HepG2 (cell line): Measurements from ENCODE around the gene RNF222. TPM values are rescaled to one million over a fixed set of nuclear protein-coding genes. Genes with fewer than 3 reads are reported as not detected.

Experiments used
- AHR ChIP-seq: IDR thresholded peaks from 2 replicates; pipeline ENCODE4 v1.6.1; 2018; ENCODE audit warnings: missing genetic modification reagents, missing compliant biosample characterization
- ARNTL ChIP-seq: sonication (generic); formaldehyde crosslinking; IDR thresholded peaks from 2 replicates; pipeline ENCODE4 v1.4.0; 2020; ENCODE audit warnings: mild to moderate bottlenecking, missing genetic modification reagents
- ATF5 ChIP-seq: sonication (generic); formaldehyde crosslinking; IDR thresholded peaks from 2 replicates; pipeline ENCODE4 v1.4.0; 2020; ENCODE audit warnings: mild to moderate bottlenecking, low read depth, missing genetic modification reagents
- CBX1 ChIP-seq: IDR thresholded peaks from one replicate; pipeline ENCODE4 v1.6.1; 2016; ENCODE audit warnings: antibody characterized with exemption, low read depth
- DR1 ChIP-seq: sonication (generic); formaldehyde crosslinking; IDR thresholded peaks from 2 replicates; pipeline ENCODE4 v1.8.0; 2021; ENCODE audit warnings: mild to moderate bottlenecking, missing genetic modification reagents, inconsistent platforms
- FOXM1 ChIP-seq: sonication (generic); formaldehyde crosslinking; IDR thresholded peaks from 2 replicates; pipeline ENCODE4 v1.5.0; 2020; ENCODE audit warnings: missing genetic modification reagents
- GATAD1 ChIP-seq: IDR thresholded peaks from 2 replicates; pipeline ENCODE4 v1.6.1; 2016; ENCODE audit warnings: missing genetic modification reagents, missing compliant biosample characterization
- HMGXB4 ChIP-seq, 2 experiments: sonication (generic) in 1 of 2; formaldehyde crosslinking in 1 of 2; IDR thresholded peaks; 2 replicates each; pipeline versions ENCODE4 v1.4.0 to v1.6.1; 2018 to 2020; ENCODE audit warnings: missing genetic modification reagents in 2 of 2, borderline replicate concordance in 1 of 2, low read depth in 1 of 2, mild to moderate bottlenecking in 1 of 2, missing biosample characterization in 1 of 2
- KDM2A ChIP-seq: sonication (generic); formaldehyde crosslinking; IDR thresholded peaks from 2 replicates; pipeline ENCODE4 v1.4.0; 2020; ENCODE audit warnings: low read depth, missing genetic modification reagents, borderline replicate concordance
- KDM4B ChIP-seq: sonication (generic); formaldehyde crosslinking; IDR thresholded peaks from 2 replicates; pipeline ENCODE4 v1.4.0; 2020; ENCODE audit warnings: missing genetic modification reagents
- POGK ChIP-seq: sonication (generic); formaldehyde crosslinking; conservative IDR thresholded peaks from 2 replicates; pipeline ENCODE4 v1.8.0; 2022; ENCODE audit warnings: mild to moderate bottlenecking, moderate library complexity, missing genetic modification reagents
- RELA ChIP-seq: sonication (generic); formaldehyde crosslinking; IDR thresholded peaks from 2 replicates; pipeline ENCODE4 v1.4.0; 2020; ENCODE audit warnings: missing genetic modification reagents
- RXRA ChIP-seq: sonication (generic); formaldehyde crosslinking; IDR thresholded peaks from 2 replicates; pipeline ENCODE4 v1.5.1; 2020; ENCODE audit warnings: missing genetic modification reagents
- SAP130 ChIP-seq: IDR thresholded peaks from 2 replicates; pipeline ENCODE4 v1.6.1; 2016; ENCODE audit warnings: low read depth
- SP5 ChIP-seq: IDR thresholded peaks from 2 replicates; pipeline ENCODE4 v1.6.1; 2016; ENCODE audit warnings: low read depth, borderline replicate concordance
- ZBTB1 ChIP-seq: sonication (generic); formaldehyde crosslinking; IDR thresholded peaks from 2 replicates; pipeline ENCODE4 v1.4.0; 2020; ENCODE audit warnings: missing genetic modification reagents, borderline replicate concordance
- ZC3H13 ChIP-seq: sonication (generic); formaldehyde crosslinking; IDR thresholded peaks from 2 replicates; pipeline ENCODE4 v1.8.1; 2023; ENCODE audit warnings: mild to moderate bottlenecking, missing genetic modification reagents, moderate library complexity
- ZIK1 ChIP-seq: sonication (generic); formaldehyde crosslinking; IDR thresholded peaks from 2 replicates; pipeline ENCODE4 v1.5.0; 2020; ENCODE audit warnings: mild to moderate bottlenecking, low read depth, missing genetic modification reagents, borderline replicate concordance
- ZMAT3 ChIP-seq: sonication (generic); formaldehyde crosslinking; conservative IDR thresholded peaks from 2 replicates; pipeline ENCODE4 v1.7.0; 2021; ENCODE audit warnings: missing genetic modification reagents
- ZNF253 ChIP-seq: sonication (generic); formaldehyde crosslinking; IDR thresholded peaks from 2 replicates; pipeline ENCODE4 v1.8.0; 2022; ENCODE audit warnings: mild to moderate bottlenecking, missing genetic modification reagents, borderline replicate concordance
- ZNF274 ChIP-seq: sonication (generic); formaldehyde crosslinking; IDR thresholded peaks from 2 replicates; pipeline ENCODE4 v1.5.1; 2020; ENCODE audit warnings: mild to moderate bottlenecking, missing genetic modification reagents
- ZNF292 ChIP-seq: sonication (generic); formaldehyde crosslinking; IDR thresholded peaks from 2 replicates; pipeline ENCODE4 v1.8.1; 2022; ENCODE audit warnings: mild to moderate bottlenecking, low read depth, missing genetic modification reagents, borderline replicate concordance
- ZNF34 ChIP-seq: sonication (generic); formaldehyde crosslinking; IDR thresholded peaks from 2 replicates; pipeline ENCODE4 v1.4.0; 2020; ENCODE audit warnings: mild to moderate bottlenecking, missing genetic modification reagents, borderline replicate concordance
- ZNF530 ChIP-seq: sonication (generic); formaldehyde crosslinking; IDR thresholded peaks from 2 replicates; pipeline ENCODE4 v1.5.0; 2020; ENCODE audit warnings: low read depth, mild to moderate bottlenecking, missing genetic modification reagents
- ZNF703 ChIP-seq: sonication (generic); formaldehyde crosslinking; IDR thresholded peaks from 2 replicates; pipeline ENCODE4 v1.5.1; 2020; ENCODE audit warnings: missing genetic modification reagents, mild to moderate bottlenecking, moderate library complexity, borderline replicate concordance
- polyA plus RNA-seq, 8 experiments: library from polyadenylated mRNA; depleted of rRNA in 3 of 8; stranded (reverse) in 7 of 8; unstranded in 1 of 8; fragments of >200 nt; fragmentation: Illumina TruSeq in 4 of 8; extraction: Trizol in 4 of 8; gene quantifications; 2 replicates each; pipeline versions ENCODE4 v1.2.1 to v1.2.3, GENCODE V29; 2011 to 2016; ENCODE audit warnings: low read depth in 4 of 8, missing spikeins in 1 of 8, mixed read lengths in 1 of 8; ENCODE audit not compliant: insufficient read depth in 1 of 8
- total RNA-seq, 5 experiments: library from RNA; depleted of rRNA; stranded (reverse); fragments of >200 nt; fragmentation: Illumina TruSeq; extraction: Trizol; gene quantifications; 2 replicates each; pipeline ENCODE4 v1.2.3, GENCODE V29; 2016; ENCODE audit warnings: low read depth in 1 of 5

The RNF222 gene
- total and polyA plus RNA-seq, 2 of the 13 experiments (the other 11 are each of a cell fraction or from before 2014, with no cell fraction given) = not detected

GRCh38 chr17:8435245-8436168 lies 37.9 kb upstream of the RNF222 start, which contains the start of gene NDEL1 (continued):
- peak in 1 of 2 experiments; percentile 42; a peak in 1 of 4 replicates for TF ChIP-seq HMGXB4 (CRISPR knock-in tag; IDR thresholded peaks at IDR 0.05; ENCODE audit: borderline replicate concordance in 1 of 2, low read depth in 1 of 2)
- peak; percentile 14; the same call in 1 of the 2 replicates for TF ChIP-seq RXRA (CRISPR knock-in tag)
- TF ChIP-seq SAP130 (CRISPR knock-in tag) = peak; percentile 90
- no peak for TF ChIP-seq RELA (CRISPR knock-in tag)
- TF ChIP-seq ZNF530 = no peak
- peak; percentile 53; the same call in 1 of the 2 replicates for TF ChIP-seq ZNF274 (CRISPR knock-in tag)
- TF ChIP-seq ATF5 (CRISPR knock-in tag) = no peak
- 0 out of 2 replicates have a peak, but pooled peaks have one; percentile 13 for TF ChIP-seq ZNF34 (CRISPR knock-in tag)
- TF ChIP-seq ZNF703 (CRISPR knock-in tag) = no peak
- TF ChIP-seq ZMAT3 (CRISPR knock-in tag) = 0 out of 2 replicates have a peak, but pooled peaks have one; percentile 25
- peak; percentile 67 for TF ChIP-seq KDM2A (CRISPR knock-in tag)
- TF ChIP-seq ZNF253 = 0 out of 2 replicates have a peak, but pooled peaks have one; percentile 23
- no peak for TF ChIP-seq FOXM1
- TF ChIP-seq ZNF292 = no peak
- no peak for TF ChIP-seq ZBTB1 (CRISPR knock-in tag)
- 0 out of 2 replicates have a peak, but pooled peaks have one; percentile 30 for TF ChIP-seq KDM4B
- TF ChIP-seq DR1 (CRISPR knock-in tag) = peak; percentile 58; the same call in 1 of the 2 replicates
- peak; percentile 10; the same call in 1 of the 2 replicates for TF ChIP-seq AHR (CRISPR knock-in tag)
- peak; percentile 58; the same call in 1 of the 2 replicates for TF ChIP-seq SP5 (CRISPR knock-in tag)
- peak; percentile 66; the same call in 1 of the 2 replicates for TF ChIP-seq ZC3H13 (CRISPR knock-in tag)
- 0 out of 2 replicates have a peak, but pooled peaks have one; percentile 56 for TF ChIP-seq ZIK1
- TF ChIP-seq CBX1 = peak; percentile 36
- TF ChIP-seq GATAD1 (CRISPR knock-in tag) = peak; percentile 63
- TF ChIP-seq POGK (CRISPR knock-in tag) = peak; percentile 50; the same call in 1 of the 2 replicates
- peak; percentile 15; the same call in 1 of the 2 replicates for TF ChIP-seq ARNTL
